NCI-H82 (cell line): ENCODE results near the gene COL15A1.
"Not testable (repeated sequence)": the region's sequence is repeated elsewhere in the genome, so short reads cannot be mapped to it uniquely, and the experiment has no call there.

Experiments
- DNase-seq: peaks from one replicate; lab custom pipeline; 2025; lab: John Stamatoyannopoulos, UW

Gene COL15A1

GRCh38 chr9:98994172-98995058, 50.7 kb downstream of the COL15A1 start:
- no peak for DNase-seq

GRCh38 chr9:98995059-98995671, 51.5 kb downstream of the COL15A1 start:
- DNase-seq, result no peak

DNA sequence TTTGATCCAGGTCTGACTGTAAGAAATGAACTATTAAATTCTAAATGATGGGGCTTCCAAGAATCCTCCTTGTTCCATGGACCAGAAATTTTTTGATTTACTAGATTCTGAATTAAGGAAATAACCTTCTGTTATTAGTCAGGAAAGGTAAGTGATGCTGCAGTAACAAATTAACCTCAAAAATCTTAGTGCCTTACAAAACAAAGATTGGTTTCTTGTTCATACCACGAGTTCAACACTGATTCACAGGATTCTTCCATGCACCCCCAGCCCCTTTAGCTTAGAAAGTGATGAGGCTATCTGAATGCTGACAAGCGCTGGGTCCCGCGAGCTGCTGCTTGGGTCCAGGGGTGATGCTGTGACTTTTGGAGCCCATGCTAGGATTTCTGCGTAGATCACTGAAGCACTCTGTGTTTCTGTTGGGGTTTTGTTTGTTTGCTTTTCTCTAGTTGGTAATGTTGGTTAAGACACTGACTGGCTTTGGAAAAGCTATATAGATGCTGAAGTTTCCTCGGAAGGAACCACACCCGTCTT, 52.3 kb downstream of the COL15A1 start:
- no peak for DNase-seq

GRCh38 chr9:98997604-98998003, 53.9 kb downstream of the COL15A1 start:
- no peak for DNase-seq

GRCh38 chr9:98998441-98999151, 54.9 kb downstream of the COL15A1 start:
- DNase-seq, result peak; percentile 73

DNA sequence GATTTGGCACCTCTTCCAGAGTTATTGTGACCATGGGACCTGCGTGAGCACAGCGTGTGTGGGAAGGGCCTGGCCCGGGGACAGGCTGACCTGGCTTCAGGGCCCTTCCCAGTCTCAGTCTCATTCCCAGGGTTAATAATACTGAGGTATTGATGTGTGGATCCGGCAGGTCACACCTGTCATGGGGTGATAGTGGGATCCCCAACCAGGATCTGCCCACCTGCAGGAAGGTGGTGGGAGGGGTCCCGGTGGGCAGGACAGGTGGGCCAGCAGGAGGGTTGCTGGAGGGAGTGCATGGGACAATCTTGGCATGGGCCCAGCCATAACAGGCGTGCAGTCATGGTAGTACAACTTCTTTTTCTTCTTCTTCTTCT, 55.4 kb downstream of the COL15A1 start:
- DNase-seq, result no peak

DNA sequence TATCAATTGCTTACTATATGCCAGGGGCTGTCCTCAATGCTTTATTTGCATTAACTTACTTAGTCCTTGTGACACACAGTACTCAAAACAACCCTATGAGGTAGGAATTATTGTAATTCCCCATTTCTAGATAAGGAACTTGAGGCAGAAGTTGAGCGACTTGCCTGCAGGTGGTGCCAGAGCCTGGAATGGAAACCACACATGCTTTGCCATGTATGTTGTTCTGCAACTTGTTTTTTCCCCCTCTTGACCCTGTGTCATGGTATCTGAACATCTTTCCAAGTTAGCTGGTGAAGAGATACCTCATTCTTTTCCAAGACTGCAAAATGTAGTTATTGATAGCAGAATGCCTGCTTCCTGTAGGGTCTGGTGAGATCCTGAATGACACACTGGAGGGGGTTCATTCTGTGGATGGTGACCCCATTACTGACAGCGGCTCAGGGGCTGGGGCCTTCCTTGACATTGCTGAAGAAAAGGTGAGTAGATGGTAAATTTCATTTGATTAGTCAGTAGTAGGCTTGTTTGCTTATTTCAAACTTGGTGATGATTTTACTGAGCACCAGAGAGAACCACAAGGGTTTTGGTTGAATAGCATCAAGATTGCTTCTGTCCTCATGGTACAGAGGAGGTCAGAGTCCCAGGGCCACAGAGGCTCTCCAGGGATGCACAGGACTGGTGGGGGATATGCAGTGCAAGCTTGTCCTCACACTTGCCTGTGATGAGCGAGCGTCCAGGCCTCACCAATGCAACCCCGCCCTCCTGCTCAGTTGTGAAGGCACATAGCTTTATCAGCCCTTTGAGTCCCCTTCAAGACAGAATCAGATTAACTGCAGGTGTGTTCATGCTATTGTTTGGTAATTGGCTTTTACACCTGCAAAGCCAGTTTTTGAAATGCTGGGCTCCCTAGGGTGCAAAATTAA, 57.0 kb downstream of the COL15A1 start:
- peak; percentile 69 for DNase-seq

- no peak for DNase-seq
These were observed 58.2 kb downstream of the COL15A1 start for GRCh38 chr9:99001892-99002291.

GRCh38 chr9:99002706-99003105, 59.0 kb downstream of the COL15A1 start:
- no peak for DNase-seq

- no peak for DNase-seq
These were observed 59.6 kb downstream of the COL15A1 start for GRCh38 chr9:99003308-99003707.

GRCh38 chr9:99004115-99004514, 60.4 kb downstream of the COL15A1 start:
- no peak for DNase-seq

- DNase-seq, result no peak
These were observed 61.2 kb downstream of the COL15A1 start for GRCh38 chr9:99004717-99005460.

GRCh38 chr9:99005651-99006050, 61.9 kb downstream of the COL15A1 start:
- no peak for DNase-seq

- DNase-seq, result no peak
These were observed 62.8 kb downstream of the COL15A1 start for GRCh38 chr9:99006511-99006910.

DNA sequence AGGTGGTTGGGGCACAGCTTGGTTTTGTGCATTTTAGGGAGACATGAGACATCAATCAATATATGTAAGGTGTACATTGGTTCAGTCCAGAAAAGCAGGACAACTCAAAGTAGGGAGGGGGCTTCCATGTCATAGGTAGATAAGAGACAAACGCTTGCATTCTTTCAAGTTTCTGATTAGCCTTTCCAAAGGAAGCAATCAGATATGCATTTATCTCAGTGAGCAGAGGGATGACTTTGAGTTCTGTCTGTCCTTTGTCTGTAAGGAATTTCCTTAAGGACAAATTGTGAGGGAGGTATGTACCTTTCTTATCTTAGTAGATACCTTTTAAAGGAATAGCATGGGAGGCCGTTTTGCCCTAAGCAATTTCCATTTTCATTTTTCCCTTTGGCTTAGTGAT, 63.3 kb downstream of the COL15A1 start:
- no peak for DNase-seq

GRCh38 chr9:99008203-99008602, 64.5 kb downstream of the COL15A1 start:
- no peak for DNase-seq

DNA sequence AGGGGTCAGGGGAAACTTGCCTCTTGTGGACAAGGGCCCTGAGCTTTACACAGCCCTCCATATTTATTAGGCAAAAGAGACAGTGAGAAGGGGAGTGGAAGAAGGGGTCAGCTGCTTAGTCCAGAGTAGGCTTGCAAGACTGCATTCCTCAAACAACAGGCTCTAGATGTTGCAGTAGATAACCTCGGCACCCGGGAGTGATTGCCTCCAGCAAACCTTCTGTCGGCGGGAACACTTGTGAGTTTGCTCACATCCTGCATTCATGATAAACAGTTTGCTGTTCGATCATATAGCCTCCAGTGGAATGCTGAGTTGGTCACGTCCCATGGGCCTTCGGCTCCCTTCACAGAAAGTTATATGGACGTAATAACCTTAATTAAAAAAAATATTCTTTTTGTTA, 66.7 kb downstream of the COL15A1 start:
- not testable (repeated sequence) for DNase-seq

DNA sequence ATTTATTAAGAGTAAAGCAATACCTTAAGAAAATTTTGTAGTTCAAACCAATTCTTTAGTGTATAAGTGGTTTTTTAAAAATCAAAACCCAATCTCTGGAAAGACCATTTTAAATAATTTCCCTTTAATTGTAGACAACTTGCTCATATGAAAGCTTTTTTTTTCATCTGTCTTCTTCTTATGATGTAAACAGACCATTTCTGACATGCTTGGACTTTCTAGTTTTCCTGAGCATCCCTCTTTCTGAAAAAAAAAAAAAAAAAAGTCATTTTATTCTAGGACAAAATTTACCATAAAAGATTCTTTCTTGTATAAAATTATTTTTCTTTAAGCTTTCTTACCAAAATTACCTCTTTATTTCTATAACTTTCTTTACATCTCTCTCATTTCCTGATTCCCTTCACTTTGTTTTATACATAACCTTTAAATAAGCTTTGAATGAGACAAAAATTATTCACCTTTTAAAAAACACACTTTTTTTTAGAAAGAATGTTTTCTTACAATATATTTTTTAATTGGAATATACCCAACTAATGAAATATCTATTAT, 67.5 kb downstream of the COL15A1 start:
- peak; percentile 39 for DNase-seq

DNA sequence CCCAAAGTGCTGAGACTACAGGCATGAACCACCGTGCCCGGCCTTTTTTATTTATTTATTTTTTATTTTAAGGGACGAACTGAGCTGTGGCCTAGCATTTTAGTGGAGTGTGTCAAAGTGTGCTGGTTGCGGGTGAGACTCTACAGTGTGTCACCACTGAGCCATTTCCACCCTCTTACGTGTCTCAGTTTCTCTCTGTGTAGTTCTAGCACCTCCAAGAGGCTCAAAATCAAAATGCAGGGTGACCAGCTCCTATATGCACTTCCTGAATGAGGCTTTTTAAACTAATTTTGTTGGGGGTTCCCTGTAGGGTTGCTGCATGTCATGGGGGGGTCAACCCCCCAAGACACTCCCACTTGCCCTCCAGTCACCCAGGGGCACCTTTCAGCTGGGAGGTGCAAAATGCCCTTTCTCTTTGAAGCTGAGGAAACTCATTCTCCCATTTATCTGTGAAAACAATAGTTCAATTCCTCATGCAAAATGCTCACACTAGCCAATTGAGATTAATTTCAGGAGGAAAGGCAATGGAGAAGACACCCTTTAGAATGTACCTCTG, 69.3 kb downstream of the COL15A1 start:
- DNase-seq, result no peak

DNA sequence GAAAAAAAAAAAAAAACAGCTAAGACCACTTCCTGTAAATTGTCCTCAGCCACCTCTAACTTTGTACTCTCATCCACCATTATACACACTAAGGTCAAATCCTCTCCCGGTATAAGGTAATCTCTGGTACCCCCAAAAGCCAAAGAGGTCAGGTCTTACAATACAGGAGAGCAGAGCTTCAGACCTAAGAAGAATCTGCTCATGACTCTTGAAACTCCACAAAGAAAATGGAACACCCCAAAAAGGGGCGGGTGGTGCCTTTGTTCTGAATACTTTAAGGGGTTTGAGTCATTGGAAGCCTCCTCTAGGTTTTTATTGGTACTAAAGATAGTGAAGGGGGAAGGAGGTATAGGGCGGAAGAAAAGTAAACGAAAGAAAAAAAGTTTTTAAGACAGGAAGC, 69.8 kb downstream of the COL15A1 start:
- no peak for DNase-seq
